Motor neuron (in vitro differentiated cells): ENCODE measurements around the gene SYPL1. TPM values are rescaled to one million over a fixed set of nuclear protein-coding genes. Genes with fewer than 3 reads are reported as not detected.

Experiments used
- ATAC-seq, 8 experiments: fragments of 200-7000 bp; cut with Tn5 transposase; replicated peaks in 6 of 8; 2 replicates each; pipeline ENCODE4 v1.8.0; 2021; ENCODE audit warnings: mild to moderate bottlenecking in 8 of 8, moderate library complexity in 8 of 8
- H3K27ac ChIP-seq, 2 donors: fragments of 250-450 bp; sonication (Bioruptor Pico); 2 replicates each; pipeline ENCODE4 v1.9.0; 2021; ENCODE audit warnings: antibody characterized with exemption in 2 of 2, mild to moderate bottlenecking in 2 of 2, moderate library complexity in 1 of 2
- H3K4me1 ChIP-seq, 2 donors: fragments of 250-450 bp; sonication (Bioruptor Pico); replicated peaks in 1 of 2; 2 replicates each; pipeline ENCODE4 v1.6.1; 2021; ENCODE audit warnings: antibody characterized with exemption in 2 of 2, mild to moderate bottlenecking in 2 of 2, moderate library complexity in 1 of 2
- H3K4me3 ChIP-seq, 5 donors: fragments of 250-450 bp; sonication (Bioruptor Pico); 2 replicates each; pipeline ENCODE4 v1.9.0; 2021; ENCODE audit warnings: antibody characterized with exemption in 5 of 5, mild to moderate bottlenecking in 5 of 5, moderate library complexity in 4 of 5
- WGBS, 10 experiments: fragments of 450-650 bp; shearing (Covaris generic); methylation state at CpG; one replicate each; pipeline ENCODE4 v1.0.0; 2022; 5-methylcytosine and 5-hydroxymethylcytosine counted together
- in situ Hi-C, 9 experiments: fragments of 400-800 bp; cut with MboI; loops; one replicate each; pipeline ENCODE4 v1.15.0; 2021; ENCODE audit warnings: low sequenced_read_pairs in 9 of 9, low pct_unique_long_range_greater_than_20kb in 2 of 9; ENCODE audit not compliant: unreplicated experiment in 9 of 9
- total RNA-seq, 8 experiments: library from RNA; unstranded; fragments of 300-600 nt; gene quantifications; 2 replicates each; pipeline versions ENCODE4 v1.2.3 to v1.2.4, GENCODE V29; 2022

The SYPL1 gene
- total RNA-seq, 8 experiments from 2014 or later, result 9.8 to 83.7 (median 23.0) TPM

DNA sequence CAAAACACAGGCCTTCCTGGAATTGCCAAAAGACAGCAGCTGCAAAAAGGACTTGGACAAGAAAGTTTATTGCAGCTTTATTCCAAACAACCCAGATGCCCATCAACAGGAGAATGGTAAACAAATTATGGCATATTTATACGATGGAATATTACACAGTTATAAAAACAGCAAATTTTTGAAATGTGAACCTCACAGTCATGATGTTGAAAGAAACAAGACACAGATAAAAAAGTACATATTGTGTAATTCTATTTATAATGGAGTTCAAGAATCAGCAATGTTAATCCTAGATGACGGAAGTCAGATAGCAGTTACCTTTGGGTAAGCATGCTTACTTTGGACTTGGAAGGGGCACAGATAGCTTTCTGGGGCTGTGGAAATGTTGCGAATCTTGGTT, 44.4 kb downstream of the SYPL1 start:
- no peak overlapping the region for H3K27ac ChIP-seq
- no peak for ATAC-seq
- H3K4me3 ChIP-seq, result no peak overlapping the region
- in situ Hi-C loops, result no loop called here
- WGBS, 10 experiments, result 63 to 100% (median 93%) methylated on average over 1 to 3 of the region's 3 CpGs
- peaks cover 43 to 50% of the 10 kb centered on the region in 2 donors for H3K4me1 ChIP-seq

DNA sequence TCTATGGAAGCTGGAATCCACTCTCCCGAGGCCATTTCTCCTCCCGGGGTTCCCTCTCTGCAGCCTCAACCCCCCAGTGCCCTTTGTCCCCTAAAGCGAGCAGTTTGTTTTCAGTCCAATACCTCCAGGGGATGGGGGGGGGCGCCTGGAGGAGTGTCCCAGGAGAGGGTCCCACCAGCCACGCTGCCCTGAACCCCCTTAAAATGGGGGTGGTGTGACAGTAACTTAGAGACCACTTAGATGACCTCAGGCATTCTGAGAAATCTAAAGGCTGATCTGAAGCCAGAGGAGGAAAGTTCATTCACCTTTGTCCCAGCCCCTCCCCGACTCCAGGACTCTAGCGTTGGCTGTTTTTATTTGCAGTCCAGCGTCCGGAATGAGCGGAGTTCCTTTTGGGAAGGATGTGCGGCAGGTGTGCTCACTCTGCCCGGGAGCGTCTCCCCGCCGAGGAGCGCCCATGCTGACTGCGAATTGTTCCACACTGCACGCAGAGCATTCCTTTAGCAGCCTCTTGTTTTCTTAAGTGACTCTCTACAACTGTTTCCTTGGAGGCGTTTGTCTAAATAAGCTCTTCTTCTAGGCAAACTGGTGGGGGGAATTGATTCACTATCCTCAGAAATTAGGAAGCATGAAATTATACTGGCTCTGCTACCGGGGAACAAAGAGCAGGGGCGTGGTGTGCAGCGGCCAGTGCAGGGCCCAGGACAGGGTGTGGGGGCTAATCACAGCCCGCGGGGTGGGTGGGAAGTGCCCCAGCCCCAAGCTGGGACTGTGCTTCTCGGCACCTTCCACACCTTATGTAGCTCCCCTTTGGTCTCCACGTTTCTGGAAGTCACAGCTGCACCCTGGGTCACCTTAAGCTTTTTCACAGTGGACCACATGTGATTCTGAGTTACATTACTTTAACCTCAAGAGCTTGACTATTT, 46.3 kb downstream of the SYPL1 start:
- Histone ChIP-seq H3K4me3 (no peak overlapping the region), H3K4me1 (peaks cover 45 to 46% of the 10 kb centered on the region in 2 donors), H3K27ac (peak overlapping the region; percentile 79)
- WGBS, 10 experiments, result 0 to 87% (median 54%) methylated on average over 2 to 9 of the region's 26 CpGs; no CpG with 5 or more reads in 2 of the 10 experiments
- in situ Hi-C loops, result no loop called here
- peak in 2 of 8 experiments; percentile 6 to 23 for ATAC-seq

DNA sequence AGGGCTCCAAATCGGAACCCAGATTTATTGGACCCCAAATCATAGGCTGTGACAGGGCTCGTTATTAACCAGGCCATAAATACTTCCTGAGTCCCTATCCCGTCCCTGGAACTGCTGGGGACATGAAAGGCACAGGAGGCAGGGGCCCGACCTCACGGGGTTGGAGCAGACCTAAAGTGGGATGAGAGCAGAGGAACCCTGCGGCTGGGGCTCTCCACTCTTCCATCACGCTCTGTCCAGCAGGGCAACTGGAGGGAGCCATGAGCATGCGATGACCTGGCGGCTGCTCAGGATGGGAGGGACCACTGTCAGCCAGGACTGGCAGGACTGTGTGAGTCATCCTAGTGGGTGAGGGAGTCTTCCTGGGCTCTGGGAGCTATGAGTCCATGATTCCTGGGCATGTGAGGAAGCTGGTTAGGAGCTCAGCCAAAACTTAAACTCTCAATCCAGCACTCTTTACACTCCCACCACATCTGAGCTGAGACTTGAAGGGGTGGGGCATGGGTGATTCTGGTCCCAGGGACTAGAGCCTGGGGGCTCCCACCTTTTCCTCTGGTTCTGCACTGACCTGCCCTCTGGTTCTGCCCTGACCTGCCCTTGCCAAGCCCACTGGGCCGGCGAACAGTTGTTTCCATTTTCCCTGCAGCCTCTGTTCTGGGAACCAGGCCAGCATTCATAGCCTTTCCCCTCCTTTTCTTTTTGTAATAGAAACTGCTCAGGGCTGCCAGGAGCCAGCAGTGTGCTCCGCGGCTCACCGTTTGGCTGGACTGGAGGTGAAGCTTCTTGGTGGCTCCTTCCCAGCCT, 47.1 kb downstream of the SYPL1 start:
- Histone ChIP-seq H3K27ac (peak overlapping the region; percentile 79), H3K4me3 (no peak overlapping the region), H3K4me1 (peaks cover 43 to 45% of the 10 kb centered on the region in 2 donors)
- ATAC-seq, result peak; percentile 88 to 97 (median 95)
- in situ Hi-C loops, result loop anchor here in 1 of 9 experiments (5.0 kb wide), 1 partner anchor 87 kb away; no protein-coding TSS in a partner anchor
- 0 to 48% (median 32%) methylated on average over 1 to 11 of the region's 14 CpGs; no CpG with 5 or more reads in 6 of the 10 experiments for WGBS, 10 experiments

DNA sequence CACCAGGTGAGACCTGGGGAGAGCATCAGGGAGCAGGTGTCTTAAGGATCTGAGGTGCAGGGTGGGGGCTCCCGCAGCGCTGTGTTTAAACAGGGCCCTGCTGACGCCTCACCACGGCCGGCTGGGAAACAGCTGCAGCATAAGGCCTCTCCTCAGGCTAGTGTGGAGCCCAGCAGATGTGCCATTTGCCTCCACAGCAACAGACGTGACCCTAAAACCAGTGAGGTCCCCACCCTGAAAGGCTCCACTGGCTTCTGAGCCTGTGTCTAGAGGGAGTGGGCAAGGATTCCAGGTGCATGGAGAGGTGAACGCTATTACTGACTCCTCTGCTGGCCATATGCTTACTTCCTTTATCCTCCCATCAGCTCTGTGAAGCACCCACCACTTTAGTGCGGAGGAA, 47.8 kb downstream of the SYPL1 start:
- Histone ChIP-seq H3K27ac (peak overlapping the region; percentile 79), H3K4me1 (peaks cover 39 to 41% of the 10 kb centered on the region in 2 donors), H3K4me3 (no peak overlapping the region)
- ATAC-seq, result no peak
- 61 to 91% (median 72%) methylated on average over 1 to 5 of the region's 8 CpGs; no CpG with 5 or more reads in 6 of the 10 experiments for WGBS, 10 experiments
- in situ Hi-C loops, result loop anchor here in 1 of 9 experiments (5.0 kb wide), 1 partner anchor 88 kb away; no protein-coding TSS in a partner anchor

DNA sequence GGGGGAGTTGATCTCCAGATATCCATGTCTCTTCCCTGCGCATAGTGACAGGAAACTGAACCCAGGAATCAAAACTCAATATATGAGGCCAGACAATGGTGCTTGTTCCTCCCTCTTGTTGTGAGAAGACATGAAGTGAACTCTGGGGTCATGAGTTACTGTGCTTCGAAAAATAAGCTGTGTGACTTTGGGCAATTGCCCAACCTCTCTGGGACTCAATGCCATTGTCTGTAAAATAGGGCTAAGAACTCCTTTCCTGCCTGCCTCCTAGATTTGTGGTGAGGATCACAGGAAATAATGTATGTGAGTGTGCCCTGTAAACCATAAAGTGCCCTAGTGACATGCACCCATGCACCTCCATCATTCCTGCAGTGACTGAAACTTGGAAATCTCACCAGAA, 48.4 kb downstream of the SYPL1 start:
- ATAC-seq, result no peak
- H3K27ac ChIP-seq, result peak overlapping the region in 1 of 2 donors; percentile 1
- in situ Hi-C loops, result loop anchor here in 1 of 9 experiments (5.0 kb wide), 1 partner anchor 89 kb away; no protein-coding TSS in a partner anchor
- WGBS, 10 experiments, result 100% methylated on average over 1 to 2 of the region's 2 CpGs; no CpG with 5 or more reads in 6 of the 10 experiments
- peaks cover 42 to 45% of the 10 kb centered on the region in 2 donors for H3K4me1 ChIP-seq
- no peak overlapping the region for H3K4me3 ChIP-seq

DNA sequence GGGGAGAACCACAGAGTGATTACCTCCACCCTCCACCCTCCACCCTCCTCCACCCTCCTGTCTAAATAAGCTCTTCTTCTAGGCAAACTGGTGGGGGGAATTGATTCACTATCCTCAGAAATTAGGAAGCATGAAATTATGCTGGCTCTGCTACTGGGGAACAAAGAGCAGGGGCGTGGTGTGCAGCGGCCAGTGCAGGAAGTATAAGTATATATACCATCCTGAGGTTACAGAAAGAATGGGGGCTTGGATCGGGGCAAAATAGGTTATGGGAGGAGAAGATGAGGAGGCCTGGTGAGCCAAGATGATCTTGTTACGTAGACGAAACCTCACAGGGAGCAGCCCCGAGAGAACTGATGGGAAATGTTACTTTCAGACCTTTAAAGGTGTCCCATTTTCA, 49.1 kb downstream of the SYPL1 start:
- H3K4me1 ChIP-seq, result peaks cover 49 to 51% of the 10 kb centered on the region in 2 donors
- in situ Hi-C loops, result loop anchor here in 1 of 9 experiments (5.0 kb wide), 1 partner anchor 89 kb away; no protein-coding TSS in a partner anchor
- WGBS, 10 experiments, result 40 to 95% (median 67%) methylated on average over 1 to 5 of the region's 6 CpGs; no CpG with 5 or more reads in 3 of the 10 experiments
- H3K27ac ChIP-seq, result no peak overlapping the region
- no peak overlapping the region for H3K4me3 ChIP-seq
- ATAC-seq, result no peak

DNA sequence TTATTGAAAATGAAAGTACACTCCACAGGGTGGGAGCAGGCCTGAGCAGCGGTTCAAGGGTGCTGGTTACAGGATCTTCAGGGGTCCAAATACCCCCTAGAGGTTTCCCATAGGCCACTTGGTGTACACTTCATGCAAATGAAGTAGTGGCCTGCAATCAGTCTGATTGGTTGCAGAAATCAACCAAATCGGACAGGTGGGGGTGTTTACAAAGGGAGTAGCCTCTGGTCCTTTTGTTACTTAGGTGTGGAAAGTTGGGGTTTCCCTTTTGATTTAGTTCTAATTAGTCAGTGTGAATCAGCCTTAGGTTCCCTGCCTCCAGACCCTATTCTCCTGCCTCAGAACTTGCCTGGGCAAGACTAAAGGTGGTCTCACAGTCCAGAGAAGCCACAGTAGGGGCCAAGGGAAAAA, 49.6 kb downstream of the SYPL1 start:
- Histone ChIP-seq H3K4me1 (peaks cover 52 to 55% of the 10 kb centered on the region in 2 donors), H3K27ac (no peak overlapping the region), H3K4me3 (no peak overlapping the region)
- 33 to 100% (median 82%) methylated on average over 1 to 2 of the region's 2 CpGs; no CpG with 5 or more reads in 4 of the 10 experiments for WGBS, 10 experiments
- in situ Hi-C loops, result loop anchor here in 1 of 9 experiments (5.0 kb wide), 1 partner anchor 90 kb away; no protein-coding TSS in a partner anchor
- ATAC-seq, result no peak

DNA sequence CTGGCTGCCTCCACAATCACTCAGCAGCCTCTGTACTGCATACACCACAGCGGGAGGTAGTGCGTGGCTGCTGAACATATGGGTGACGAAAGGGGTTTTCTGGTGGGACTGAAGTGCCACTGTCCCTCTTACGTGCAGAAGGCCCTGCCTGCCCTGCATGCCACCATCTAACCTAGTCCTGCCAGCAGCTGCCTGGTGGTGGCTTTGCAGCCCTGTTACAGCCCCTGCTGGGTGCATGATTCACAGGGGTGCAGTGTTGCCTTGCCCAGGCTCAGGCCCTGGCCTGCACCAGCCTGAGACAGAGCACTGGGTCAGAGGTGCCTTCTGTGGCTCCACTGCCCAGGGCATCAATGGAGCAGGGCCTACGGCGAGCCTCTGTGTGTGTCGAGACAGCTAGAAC, 50.1 kb downstream of the SYPL1 start:
- H3K4me1 ChIP-seq, result peaks cover 52 to 55% of the 10 kb centered on the region in 2 donors
- ATAC-seq, result no peak
- 89 to 100% (median 100%) methylated on average over 2 to 3 of the region's 7 CpGs; no CpG with 5 or more reads in 7 of the 10 experiments for WGBS, 10 experiments
- H3K4me3 ChIP-seq, result no peak overlapping the region
- in situ Hi-C loops, result loop anchor here in 1 of 9 experiments (5.0 kb wide), 1 partner anchor 90 kb away; no protein-coding TSS in a partner anchor
- no peak overlapping the region for H3K27ac ChIP-seq

DNA sequence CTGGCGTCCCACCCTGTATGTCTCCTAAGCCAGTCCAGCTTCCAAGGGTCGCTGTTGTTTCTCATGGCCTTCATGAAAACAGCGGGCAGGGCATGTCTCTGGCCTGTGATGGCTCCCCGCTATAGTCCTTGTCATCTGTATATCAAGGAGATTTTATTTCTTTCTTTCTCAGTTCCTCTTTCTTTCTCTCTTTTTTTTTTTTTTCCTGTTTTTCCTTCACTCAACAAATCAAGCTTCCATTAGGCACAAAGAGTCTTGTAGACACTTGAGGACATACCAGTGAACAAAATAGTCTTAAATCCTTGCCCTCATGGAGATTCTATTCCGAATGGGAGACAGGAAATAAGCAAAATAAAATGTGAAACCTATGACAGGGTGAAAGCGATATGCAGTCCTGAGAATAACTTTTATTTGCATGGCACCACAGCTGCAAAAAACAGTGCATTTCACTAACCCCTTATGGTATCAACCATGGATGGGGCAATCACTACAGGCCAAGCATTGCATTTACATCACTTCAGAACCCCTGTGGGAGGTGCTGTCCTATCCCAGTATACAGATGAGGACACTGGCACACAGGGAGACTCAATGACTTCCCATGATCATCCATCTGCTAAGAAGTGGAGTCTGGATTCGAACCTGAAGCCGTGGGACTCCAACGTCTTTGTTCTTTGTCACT, 50.7 kb downstream of the SYPL1 start:
- in situ Hi-C loops, result loop anchor here in 1 of 9 experiments (5.0 kb wide), 1 partner anchor 91 kb away; no protein-coding TSS in a partner anchor
- H3K4me1 ChIP-seq, result peaks cover 52 to 55% of the 10 kb centered on the region in 2 donors
- no peak for ATAC-seq
- no peak overlapping the region for H3K27ac ChIP-seq
- H3K4me3 ChIP-seq, result no peak overlapping the region
- WGBS, 10 experiments, result 85 to 100% (median 94%) methylated on average over 2 to 7 of the region's 9 CpGs

DNA sequence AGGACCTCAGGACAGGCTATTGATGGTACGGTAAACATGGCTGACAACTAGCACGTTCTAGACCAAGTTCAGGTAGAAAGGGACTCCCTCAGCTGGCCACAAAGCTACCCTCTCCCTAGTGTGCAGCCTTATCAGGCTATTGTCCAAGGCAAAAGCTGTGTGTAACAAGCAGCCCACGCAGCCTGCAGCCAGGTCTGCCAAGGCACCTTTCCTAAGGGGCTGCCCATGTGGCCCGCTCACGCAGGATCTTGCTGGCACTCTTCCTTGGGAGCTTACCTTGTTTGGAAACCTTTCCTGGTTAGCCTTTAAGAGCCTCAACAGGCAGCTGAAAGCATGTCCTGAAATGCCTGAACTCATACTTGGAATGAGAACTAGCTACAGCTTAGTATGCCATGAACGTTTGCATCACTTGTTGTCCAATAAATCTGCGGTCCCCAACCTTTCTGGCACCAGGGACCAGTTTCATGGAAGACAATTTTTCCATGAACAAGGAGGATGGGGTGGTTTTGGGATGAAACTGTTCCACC, 51.7 kb downstream of the SYPL1 start:
- Histone ChIP-seq H3K27ac (no peak overlapping the region), H3K4me3 (no peak overlapping the region), H3K4me1 (peaks cover 44 to 46% of the 10 kb centered on the region in 2 donors)
- no peak for ATAC-seq
- 94 to 100% (median 100%) methylated on average over 1 to 7 of the region's 7 CpGs; no CpG with 5 or more reads in 5 of the 10 experiments for WGBS, 10 experiments
- in situ Hi-C loops, result loop anchor here in 1 of 9 experiments (5.0 kb wide), 1 partner anchor 92 kb away; no protein-coding TSS in a partner anchor

DNA sequence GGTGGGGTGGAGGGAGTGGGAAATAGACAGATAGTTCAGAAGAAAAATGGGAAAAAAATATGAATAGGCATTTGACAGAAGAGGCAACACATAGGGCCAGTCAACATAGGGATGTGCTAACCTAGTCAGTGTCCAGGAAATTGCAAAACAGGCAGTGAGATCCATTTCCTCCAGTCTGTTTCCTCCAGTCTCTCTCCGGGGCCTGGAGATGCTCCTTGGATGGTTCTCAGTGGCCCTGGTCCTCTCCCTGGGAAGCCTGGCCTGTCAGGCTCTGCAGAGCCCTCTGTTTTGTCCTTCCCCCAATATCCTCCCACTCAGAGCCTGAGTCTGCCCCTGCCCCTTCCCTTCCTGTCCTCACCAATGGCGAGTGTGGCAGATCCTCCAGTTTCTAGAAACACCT, 52.6 kb downstream of the SYPL1 start:
- no peak overlapping the region for H3K27ac ChIP-seq
- WGBS, 10 experiments, result 50 to 100% (median 88%) methylated on average over 1 to 2 of the region's 2 CpGs; no CpG with 5 or more reads in 5 of the 10 experiments
- ATAC-seq, result no peak
- H3K4me3 ChIP-seq, result no peak overlapping the region
- H3K4me1 ChIP-seq, result peaks cover 39 to 42% of the 10 kb centered on the region in 2 donors
- in situ Hi-C loops, result loop anchor here in 2 of 9 experiments (5.0 to 10.0 kb wide), 2 partner anchors 93 to 95 kb away; no protein-coding TSS in a partner anchor
